ENCODE results near the gene NEK9.

- TF ChIP-seq, protein P1, sequence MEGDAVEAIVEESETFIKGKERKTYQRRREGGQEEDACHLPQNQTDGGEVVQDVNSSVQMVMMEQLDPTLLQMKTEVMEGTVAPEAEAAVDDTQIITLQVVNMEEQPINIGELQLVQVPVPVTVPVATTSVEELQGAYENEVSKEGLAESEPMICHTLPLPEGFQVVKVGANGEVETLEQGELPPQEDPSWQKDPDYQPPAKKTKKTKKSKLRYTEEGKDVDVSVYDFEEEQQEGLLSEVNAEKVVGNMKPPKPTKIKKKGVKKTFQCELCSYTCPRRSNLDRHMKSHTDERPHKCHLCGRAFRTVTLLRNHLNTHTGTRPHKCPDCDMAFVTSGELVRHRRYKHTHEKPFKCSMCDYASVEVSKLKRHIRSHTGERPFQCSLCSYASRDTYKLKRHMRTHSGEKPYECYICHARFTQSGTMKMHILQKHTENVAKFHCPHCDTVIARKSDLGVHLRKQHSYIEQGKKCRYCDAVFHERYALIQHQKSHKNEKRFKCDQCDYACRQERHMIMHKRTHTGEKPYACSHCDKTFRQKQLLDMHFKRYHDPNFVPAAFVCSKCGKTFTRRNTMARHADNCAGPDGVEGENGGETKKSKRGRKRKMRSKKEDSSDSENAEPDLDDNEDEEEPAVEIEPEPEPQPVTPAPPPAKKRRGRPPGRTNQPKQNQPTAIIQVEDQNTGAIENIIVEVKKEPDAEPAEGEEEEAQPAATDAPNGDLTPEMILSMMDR (IDR thresholded peaks at IDR 0.05): no peak
- TF ChIP-seq ATF2 (CRISPR knock-in tag; IDR thresholded peaks at IDR 0.05; ENCODE audit: borderline replicate concordance, low read depth) (no peak), ZBTB21 (CRISPR knock-in tag; IDR thresholded peaks at IDR 0.05; ENCODE audit: borderline replicate concordance) (no peak), AFF4 (CRISPR knock-in tag; IDR thresholded peaks at IDR 0.05; ENCODE audit: borderline replicate concordance) (no peak), TP53 (CRISPR knock-in tag; IDR thresholded peaks at IDR 0.05) (no peak), E2F1 (CRISPR knock-in tag; IDR thresholded peaks at IDR 0.05) (no peak), TEAD4 (CRISPR knock-in tag; IDR thresholded peaks at IDR 0.05) (no peak), RELA (CRISPR knock-in tag; IDR thresholded peaks at IDR 0.05; ENCODE audit: borderline replicate concordance) (no peak), ATF6 (CRISPR knock-in tag; IDR thresholded peaks at IDR 0.05) (no peak)
- TF ChIP-seq, protein P2, sequence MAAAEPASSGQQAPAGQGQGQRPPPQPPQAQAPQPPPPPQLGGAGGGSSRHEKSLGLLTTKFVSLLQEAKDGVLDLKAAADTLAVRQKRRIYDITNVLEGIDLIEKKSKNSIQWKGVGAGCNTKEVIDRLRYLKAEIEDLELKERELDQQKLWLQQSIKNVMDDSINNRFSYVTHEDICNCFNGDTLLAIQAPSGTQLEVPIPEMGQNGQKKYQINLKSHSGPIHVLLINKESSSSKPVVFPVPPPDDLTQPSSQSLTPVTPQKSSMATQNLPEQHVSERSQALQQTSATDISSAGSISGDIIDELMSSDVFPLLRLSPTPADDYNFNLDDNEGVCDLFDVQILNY (CRISPR knock-in tag; IDR thresholded peaks at IDR 0.05): no peak
Measured at GRCh38 chr14:75098682-75099081, 28.2 kb downstream of the NEK9 start.
